H1 (cell line): ENCODE measurements around the gene ARTN. TPM values are rescaled to one million over a fixed set of nuclear protein-coding genes. Genes with fewer than 3 reads are reported as not detected.
A peak's percentile ranks its signal among the peaks of the same experiment; 100 is the strongest.

Experiments
- ASH2L ChIP-seq: fragments of 200-600, 300-600 bp; sonication (generic); IDR thresholded peaks from one replicate; pipeline ENCODE4 v1.7.1; 2017; ENCODE audit warnings: low read length
- ATF2 ChIP-seq: IDR thresholded peaks from 2 replicates; pipeline ENCODE4 v1.6.1; 2012; ENCODE audit warnings: low read length, inconsistent platforms
- BACH1 ChIP-seq: IDR thresholded peaks from 2 replicates; pipeline ENCODE4 v1.6.1; 2012; ENCODE audit warnings: low read length, improper control_type of control experiment
- CBX5 ChIP-seq: fragments of 300-800, 300-1000 bp; sonication (generic); IDR thresholded peaks from 2 replicates; pipeline ENCODE4 v1.7.1; 2016; ENCODE audit warnings: antibody characterized with exemption, low read length, low read depth
- CEBPB ChIP-seq: IDR thresholded peaks from 2 replicates; pipeline ENCODE4 v1.6.1; 2012; ENCODE audit warnings: low read depth, low read length
- CHD2 ChIP-seq: IDR thresholded peaks from 2 replicates; pipeline ENCODE4 v1.6.1; 2012; ENCODE audit warnings: low read length, improper control_type of control experiment
- CREB1 ChIP-seq: IDR thresholded peaks from 2 replicates; pipeline ENCODE4 v1.6.1; 2012; ENCODE audit warnings: inconsistent platforms
- EGR1 ChIP-seq: IDR thresholded peaks from 2 replicates; pipeline ENCODE4 v1.6.1; 2011; ENCODE audit warnings: low read depth, low read length, borderline replicate concordance
- EP300 ChIP-seq, 2 experiments: IDR thresholded peaks; 1 replicate in 1 of 2; 2 replicates in 1 of 2; pipeline ENCODE4 v1.6.1; 2011 to 2012; ENCODE audit warnings: low read depth in 2 of 2, low read length in 2 of 2, mild to moderate bottlenecking in 2 of 2, borderline replicate concordance in 1 of 2, inconsistent platforms in 1 of 2, moderate library complexity in 1 of 2
- EZH2 ChIP-seq: fragments of 200-600 bp; sonication (generic); IDR thresholded peaks from 2 replicates; pipeline ENCODE4 v1.7.1; 2012; ENCODE audit warnings: low read depth, mild to moderate bottlenecking, moderate library complexity, low read length, inconsistent platforms; ENCODE audit not compliant: severe bottlenecking
- GABPA ChIP-seq: IDR thresholded peaks from 2 replicates; pipeline ENCODE4 v1.6.1; 2011; ENCODE audit warnings: mild to moderate bottlenecking, low read length, moderate library complexity, borderline replicate concordance; ENCODE audit not compliant: insufficient read depth
- HDAC6 ChIP-seq: IDR thresholded peaks from one replicate; pipeline ENCODE4 v1.7.1; 2012; ENCODE audit warnings: low read depth, mild to moderate bottlenecking, inconsistent platforms, low read length, moderate library complexity
- JUN ChIP-seq: IDR thresholded peaks from 2 replicates; pipeline ENCODE4 v1.6.1; 2011; ENCODE audit warnings: low read depth, mild to moderate bottlenecking, improper control_type of control experiment, low read length
- JUND ChIP-seq: IDR thresholded peaks from 2 replicates; pipeline ENCODE4 v1.6.1; 2011; ENCODE audit warnings: mild to moderate bottlenecking, improper control_type of control experiment, low read length
- KDM1A ChIP-seq: fragments of 200-600, 300-600 bp; sonication (generic); IDR thresholded peaks from 2 replicates; pipeline ENCODE4 v1.7.1; 2016; ENCODE audit warnings: mild to moderate bottlenecking, low read length, borderline replicate concordance
- KDM4A ChIP-seq: IDR thresholded peaks from one replicate; pipeline ENCODE4 v1.7.1; 2012; ENCODE audit warnings: low read depth, mild to moderate bottlenecking, moderate library complexity, low read length, inconsistent platforms; ENCODE audit not compliant: severe bottlenecking
- KDM5A ChIP-seq: fragments of 200-600 bp; IDR thresholded peaks from 2 replicates; pipeline ENCODE4 v1.7.1; 2012; ENCODE audit warnings: mild to moderate bottlenecking, low read length, inconsistent platforms, mixed read lengths
- MAFK ChIP-seq: IDR thresholded peaks from 2 replicates; pipeline ENCODE4 v1.6.1; 2012; ENCODE audit warnings: low read depth, mild to moderate bottlenecking, improper control_type of control experiment, low read length
- RNF2 ChIP-seq: fragments of 200-900, 300-1000 bp; sonication (generic); IDR thresholded peaks from 2 replicates; pipeline ENCODE4 v1.7.1; 2016; ENCODE audit warnings: borderline replicate concordance, low read depth, mild to moderate bottlenecking, antibody characterized with exemption, low read length; ENCODE audit not compliant: poor library complexity, severe bottlenecking; ENCODE audit errors: missing control alignments
- RXRA ChIP-seq: IDR thresholded peaks from 2 replicates; pipeline ENCODE4 v1.6.1; 2011; ENCODE audit warnings: low read depth, mild to moderate bottlenecking, low read length, moderate library complexity; ENCODE audit not compliant: insufficient read depth
- SIRT6 ChIP-seq: IDR thresholded peaks from one replicate; pipeline ENCODE4 v1.7.1; 2012; ENCODE audit warnings: low read length, inconsistent platforms
- SIX5 ChIP-seq: IDR thresholded peaks from 2 replicates; pipeline ENCODE4 v1.6.1; 2011; ENCODE audit warnings: mild to moderate bottlenecking, low read depth, low read length
- SP4 ChIP-seq: IDR thresholded peaks from 2 replicates; pipeline ENCODE4 v1.6.1; 2012; ENCODE audit warnings: low read length, inconsistent platforms
- SUZ12 ChIP-seq: fragments of 200-600 bp; sonication (generic); IDR thresholded peaks from 2 replicates; pipeline ENCODE4 v1.6.1; 2012; ENCODE audit warnings: mild to moderate bottlenecking, inconsistent platforms, low read length, moderate library complexity, mixed read lengths
- polyA plus RNA-seq, 7 experiments: library from polyadenylated mRNA; depleted of rRNA in 3 of 7; stranded (reverse) in 5 of 7; unstranded in 2 of 7; fragments of >200 nt in 5 of 7; fragments of 200-250 nt in 2 of 7; gene quantifications; 1 replicate in 5 of 7; 2 replicates in 1 of 7; 4 replicates in 1 of 7; pipeline versions ENCODE4 v1.2.1 to v1.2.3, GENCODE V29; 2011 to 2013; ENCODE audit warnings: missing spikeins in 2 of 7, mixed read lengths in 2 of 7
- total RNA-seq: library from RNA; stranded (reverse); fragmentation: NEBNext Ultra II Directional; extraction: Animal tissue kit (Norgen Biotek cat#: 25700); gene quantifications from 2 replicates; pipeline ENCODE4 v1.2.1, GENCODE V29; 2021
- TF ChIP-seq, protein P1 (sequence below): IDR thresholded peaks from 2 replicates; pipeline ENCODE4 v1.6.1; 2012; ENCODE audit warnings: inconsistent platforms

The ARTN gene
- total and polyA plus RNA-seq, 2 of the 8 experiments (the other 6 are each of a cell fraction or from before 2014, with no cell fraction given), result 13.5 to 22.7 TPM

- TF ChIP-seq ATF2 (no peak), EZH2 (no peak), ASH2L (no peak), EGR1 (no peak), GABPA (peak; percentile 45; the same call in 1 of the 2 replicates), CREB1 (no peak), SUZ12 (no peak), JUND (peak; percentile 29; the same call in 1 of the 2 replicates), RXRA (no peak), MAFK (no peak), SIRT6 (no peak), HDAC6 (no peak), BACH1 (no peak), CBX5 (no peak), KDM5A (no peak), KDM4A (no peak), SIX5 (no peak), CEBPB (peak; percentile 78; the same call in 1 of the 2 replicates), SP4 (no peak), JUN (no peak), EP300 (IDR thresholded peaks at IDR 0.05; ENCODE audit: borderline replicate concordance in 1 of 2, low read depth in 2 of 2, low read length in 2 of 2) (0 out of 3 replicates have a peak, but pooled peaks of 1 of the 2 experiments have one; percentile 34), RNF2 (no peak), KDM1A (no peak), CHD2 (no peak)
- TF ChIP-seq, protein P1, sequence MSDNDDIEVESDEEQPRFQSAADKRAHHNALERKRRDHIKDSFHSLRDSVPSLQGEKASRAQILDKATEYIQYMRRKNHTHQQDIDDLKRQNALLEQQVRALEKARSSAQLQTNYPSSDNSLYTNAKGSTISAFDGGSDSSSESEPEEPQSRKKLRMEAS, result peak; percentile 41; the same call in 1 of the 2 replicates
These were observed 21.0 kb upstream of the ARTN start (continued) for GRCh38 chr1:43912607-43913006.
